DND-41 (cell line): ENCODE results near the gene DPPA2.

Experiments
- ATAC-seq: fragments of 200-7000 bp; cut with Tn5 transposase; 3 replicates; pipeline ENCODE4 v1.9.1; 2021; ENCODE audit warnings: low read depth; ENCODE audit not compliant: insufficient read depth
- DNase-seq: peaks from one replicate; pipeline ENCODE4 v3.0.0-alpha.2; 2020
- H2AFZ ChIP-seq: 2 replicates; pipeline ENCODE4 v1.6.0; 2012; ENCODE audit warnings: low read depth, low read length
- H3K27ac ChIP-seq: 2 replicates; pipeline ENCODE4 v1.5.1; 2012; ENCODE audit warnings: low read length, inconsistent platforms
- H3K27me3 ChIP-seq: fragments of 200-600 bp; sonication (generic); 2 replicates; pipeline ENCODE4 v1.6.0; 2012; ENCODE audit warnings: low read length, mild to moderate bottlenecking, inconsistent platforms; ENCODE audit not compliant: insufficient read depth, poor library complexity
- H3K36me3 ChIP-seq: 2 replicates; pipeline ENCODE4 v1.5.1; 2012; ENCODE audit warnings: low read length, inconsistent platforms; ENCODE audit not compliant: insufficient read depth
- H3K4me1 ChIP-seq: 2 replicates; pipeline ENCODE4 v1.5.1; 2012; ENCODE audit warnings: mild to moderate bottlenecking, low read length; ENCODE audit not compliant: insufficient read depth
- H3K4me2 ChIP-seq: 2 replicates; pipeline ENCODE4 v1.6.0; 2012; ENCODE audit warnings: mild to moderate bottlenecking, moderate library complexity, low read length, inconsistent platforms; ENCODE audit not compliant: insufficient read depth
- H3K4me3 ChIP-seq, 2 experiments: fragments of 200-600 bp in 1 of 2; shearing (Covaris generic) in 1 of 2; 2 replicates each; pipeline ENCODE4 v1.5.1; 2012 to 2016; ENCODE audit warnings: inconsistent platforms in 2 of 2, low read length in 2 of 2, mild to moderate bottlenecking in 2 of 2, low read depth in 1 of 2, moderate library complexity in 1 of 2
- H3K79me2 ChIP-seq: 2 replicates; pipeline ENCODE4 v1.6.0; 2012; ENCODE audit warnings: low read length, inconsistent platforms; ENCODE audit not compliant: insufficient read depth
- H3K9ac ChIP-seq: 2 replicates; pipeline ENCODE4 v1.6.0; 2012; ENCODE audit warnings: low read depth, mild to moderate bottlenecking, inconsistent platforms, low read length, moderate library complexity
- H3K9me3 ChIP-seq: 2 replicates; pipeline ENCODE4 v1.5.1; 2012; ENCODE audit warnings: low read length, moderate library complexity, mild to moderate bottlenecking, inconsistent platforms; ENCODE audit not compliant: insufficient read depth, severe bottlenecking
- H4K20me1 ChIP-seq: 2 replicates; pipeline ENCODE4 v1.6.0; 2012; ENCODE audit warnings: low read length; ENCODE audit not compliant: insufficient read depth
- CTCF ChIP-seq: IDR thresholded peaks from 2 replicates; pipeline ENCODE4 v1.5.1; 2012; ENCODE audit warnings: borderline replicate concordance, low read length, moderate library complexity, mild to moderate bottlenecking; ENCODE audit not compliant: poor library complexity, severe bottlenecking; ENCODE audit errors: extremely low read depth
- EZH2 ChIP-seq: IDR thresholded peaks from 3 replicates; pipeline ENCODE4 v1.6.1; 2012; ENCODE audit warnings: borderline replicate concordance, low read depth, mild to moderate bottlenecking, moderate library complexity, low read length, inconsistent platforms; ENCODE audit not compliant: severe bottlenecking

Gene DPPA2

GRCh38 chr3:109337393-109337792 lies 21.1 kb upstream of the DPPA2 start, which contains the start of gene DPPA4:
Gene DPPA4 (minus strand): TSS chr3:109337546. CDS start chr3:109337517, 29 bp downstream.
- H3K79me2 ChIP-seq: no peaks in the 10 kb centered on the region

GRCh38 chr3:109336291-109336861 lies 20.1 kb upstream of the DPPA2 start:
- TF ChIP-seq EZH2: no peak
- no peak for TF ChIP-seq CTCF
- Histone ChIP-seq H4K20me1 (no peaks in the 10 kb centered on the region), H3K27me3 (no peaks in the 10 kb centered on the region), H3K27ac (no peak overlapping the region), H3K79me2 (no peaks in the 10 kb centered on the region), H3K4me3 (no peak overlapping the region), H2AFZ (no peak overlapping the region), H3K9ac (no peak overlapping the region), H3K36me3 (no peaks in the 10 kb centered on the region), H3K4me2 (no peak overlapping the region), H3K9me3 (no peaks in the 10 kb centered on the region), H3K4me1 (no peaks in the 10 kb centered on the region)
- no peak for DNase-seq
- no peak for ATAC-seq

More at GRCh38 chr3:109337393-109337792, 21.1 kb upstream of the DPPA2 start, which contains the start of gene DPPA4:
- Histone ChIP-seq H2AFZ (no peak within 1 kb of the TSS), H3K4me3 (no peak within 1 kb of the TSS), H3K4me1 (no peaks in the 10 kb centered on the region), H4K20me1 (no peaks in the 10 kb centered on the region), H3K36me3 (no peaks in the 10 kb centered on the region), H3K9ac (no peak within 1 kb of the TSS), H3K27me3 (no peaks in the 10 kb centered on the region), H3K9me3 (no peaks in the 10 kb centered on the region), H3K27ac (no peak within 1 kb of the TSS), H3K4me2 (no peak within 1 kb of the TSS)
- no peak for TF ChIP-seq CTCF
- TF ChIP-seq EZH2: no peak
- DNase-seq: no peak
- no peak for ATAC-seq

GRCh38 chr3:109334572-109334971 lies 18.3 kb upstream of the DPPA2 start:
- no peak for DNase-seq
- Histone ChIP-seq H3K27ac (no peak overlapping the region), H2AFZ (no peak overlapping the region), H3K36me3 (no peaks in the 10 kb centered on the region), H4K20me1 (no peaks in the 10 kb centered on the region), H3K27me3 (no peaks in the 10 kb centered on the region), H3K4me2 (no peak overlapping the region), H3K4me3 (no peak overlapping the region), H3K4me1 (no peaks in the 10 kb centered on the region), H3K79me2 (no peaks in the 10 kb centered on the region), H3K9ac (no peak overlapping the region), H3K9me3 (no peaks in the 10 kb centered on the region)
- TF ChIP-seq CTCF (no peak), EZH2 (no peak)
- no peak for ATAC-seq
